Tibial artery (tissue), 4 donors: ENCODE measurements around the gene LRRC8B.
A peak's percentile ranks its signal among the peaks of the same experiment; 100 is the strongest.

ENCODE experiments used
- DNase-seq, 2 donors: peaks; one replicate each; pipeline ENCODE4 v3.0.0-alpha.2; 2019
- H3K27ac ChIP-seq, 2 donors: fragments of 200-600 bp; sonication (generic) in 1 of 2; 1 replicate in 1 of 2; 2 replicates in 1 of 2; pipeline ENCODE4 v1.5.1; 2018 to 2019; ENCODE audit warnings: mild to moderate bottlenecking in 1 of 2
- H3K27me3 ChIP-seq, 2 donors: fragments of 200-600 bp; sonication (generic) in 1 of 2; one replicate each; pipeline versions ENCODE4 v1.5.1 to v1.6.0; 2016 to 2019
- H3K36me3 ChIP-seq, 3 donors: fragments of 200-600 bp; sonication (generic) in 2 of 3; one replicate each; pipeline ENCODE4 v1.5.1; 2016 to 2019; ENCODE audit warnings: mild to moderate bottlenecking in 2 of 3
- H3K4me1 ChIP-seq, 4 donors: fragments of 200-600 bp; sonication (generic) in 2 of 4; 1 replicate in 3 of 4; 2 replicates in 1 of 4; pipeline ENCODE4 v1.5.1; 2016 to 2019
- H3K4me3 ChIP-seq, 2 donors: fragments of 200-600 bp; sonication (generic) in 1 of 2; 1 replicate in 1 of 2; 2 replicates in 1 of 2; pipeline ENCODE4 v1.5.1; 2018 to 2019; ENCODE audit warnings: mild to moderate bottlenecking in 2 of 2
- H3K9me3 ChIP-seq, 3 donors: fragments of 200-600 bp; sonication (generic) in 1 of 3; one replicate each; pipeline ENCODE4 v1.5.1; 2016 to 2019
- intact Hi-C: fragments of 100-400 bp; cut with DNase I; formaldehyde crosslinking; loops from one replicate; pipeline ENCODE4 v1.15.0; 2023; ENCODE audit warnings: low total_unique reads
- TF ChIP-seq, protein P1 (sequence below), 2 experiments: fragments of 200-600 bp in 1 of 2; fragments of 450-650 bp in 1 of 2; IDR thresholded peaks; one replicate each; pipeline ENCODE4 v1.5.1; 2017 to 2019; ENCODE audit warnings: antibody characterized with exemption in 2 of 2, mild to moderate bottlenecking in 1 of 2, moderate library complexity in 1 of 2

Gene LRRC8B

DNA sequence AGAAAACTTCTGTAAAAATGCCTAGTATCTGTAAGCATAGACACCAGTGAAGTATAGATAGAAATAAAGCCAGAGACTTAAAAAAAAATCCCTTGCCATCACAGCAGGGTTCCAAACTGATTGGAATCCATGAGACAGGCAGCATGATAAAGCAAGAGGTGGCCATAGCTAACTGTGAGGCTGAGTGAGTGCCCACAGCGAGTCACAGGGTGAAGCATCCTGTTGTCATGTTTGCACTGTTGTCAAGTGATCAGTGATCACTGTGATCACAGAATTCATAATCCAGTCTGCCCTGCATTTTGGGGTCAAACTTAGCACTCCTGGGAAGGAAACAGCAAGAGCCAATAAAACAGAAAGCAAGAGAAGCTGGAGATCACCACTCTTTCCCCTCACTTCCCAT is 33.3 kb downstream of the LRRC8B start:
- TF ChIP-seq, protein P1, sequence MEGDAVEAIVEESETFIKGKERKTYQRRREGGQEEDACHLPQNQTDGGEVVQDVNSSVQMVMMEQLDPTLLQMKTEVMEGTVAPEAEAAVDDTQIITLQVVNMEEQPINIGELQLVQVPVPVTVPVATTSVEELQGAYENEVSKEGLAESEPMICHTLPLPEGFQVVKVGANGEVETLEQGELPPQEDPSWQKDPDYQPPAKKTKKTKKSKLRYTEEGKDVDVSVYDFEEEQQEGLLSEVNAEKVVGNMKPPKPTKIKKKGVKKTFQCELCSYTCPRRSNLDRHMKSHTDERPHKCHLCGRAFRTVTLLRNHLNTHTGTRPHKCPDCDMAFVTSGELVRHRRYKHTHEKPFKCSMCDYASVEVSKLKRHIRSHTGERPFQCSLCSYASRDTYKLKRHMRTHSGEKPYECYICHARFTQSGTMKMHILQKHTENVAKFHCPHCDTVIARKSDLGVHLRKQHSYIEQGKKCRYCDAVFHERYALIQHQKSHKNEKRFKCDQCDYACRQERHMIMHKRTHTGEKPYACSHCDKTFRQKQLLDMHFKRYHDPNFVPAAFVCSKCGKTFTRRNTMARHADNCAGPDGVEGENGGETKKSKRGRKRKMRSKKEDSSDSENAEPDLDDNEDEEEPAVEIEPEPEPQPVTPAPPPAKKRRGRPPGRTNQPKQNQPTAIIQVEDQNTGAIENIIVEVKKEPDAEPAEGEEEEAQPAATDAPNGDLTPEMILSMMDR (IDR thresholded peaks at IDR 0.05) = no peak
- no peaks in the 10 kb centered on the region for H3K4me1 ChIP-seq
- H3K36me3 ChIP-seq = no peaks in the 10 kb centered on the region
- no peak overlapping the region for H3K27ac ChIP-seq
- no peaks in the 10 kb centered on the region for H3K27me3 ChIP-seq
- no peak overlapping the region for H3K4me3 ChIP-seq
- no peaks in the 10 kb centered on the region for H3K9me3 ChIP-seq
- DNase-seq = no peak
- intact Hi-C loops = no loop called here

DNA sequence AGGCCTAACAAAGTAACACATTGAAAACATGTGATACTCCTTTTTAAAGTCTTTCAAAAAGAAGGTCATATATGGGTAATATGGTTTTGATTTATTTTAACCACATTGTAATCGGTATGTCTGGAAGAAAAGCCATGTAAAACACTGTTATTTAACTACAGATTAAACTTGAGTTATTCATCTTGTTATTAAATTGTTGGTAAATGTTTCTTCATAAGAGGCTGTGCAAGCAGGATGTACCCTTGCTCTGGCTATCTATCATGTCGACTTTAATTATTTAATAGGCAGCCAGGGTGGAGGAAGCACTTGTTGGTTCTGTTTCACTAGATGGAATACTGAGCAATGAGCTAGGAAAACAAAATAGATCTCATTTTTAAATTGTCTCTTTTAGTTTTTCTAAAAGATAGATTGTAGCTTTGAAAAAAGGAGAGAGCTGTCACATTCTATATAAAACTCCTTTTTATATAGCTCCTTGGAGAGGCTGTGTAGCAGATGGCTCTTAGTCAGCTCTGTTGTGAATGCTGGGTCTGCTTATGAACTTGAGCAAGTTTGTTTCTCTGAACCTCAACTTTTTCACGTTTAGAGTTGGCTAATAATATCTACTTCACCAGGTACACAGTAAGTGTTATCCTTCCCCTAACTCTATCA is 39.5 kb downstream of the LRRC8B start:
- H3K9me3 ChIP-seq = no peaks in the 10 kb centered on the region
- H3K27me3 ChIP-seq = no peaks in the 10 kb centered on the region
- no peaks in the 10 kb centered on the region for H3K4me1 ChIP-seq
- TF ChIP-seq, protein P1 (IDR thresholded peaks at IDR 0.05) = no peak
- H3K27ac ChIP-seq = no peak overlapping the region
- intact Hi-C loops = no loop called here
- no peak for DNase-seq
- no peak overlapping the region for H3K4me3 ChIP-seq
- no peaks in the 10 kb centered on the region for H3K36me3 ChIP-seq

DNA sequence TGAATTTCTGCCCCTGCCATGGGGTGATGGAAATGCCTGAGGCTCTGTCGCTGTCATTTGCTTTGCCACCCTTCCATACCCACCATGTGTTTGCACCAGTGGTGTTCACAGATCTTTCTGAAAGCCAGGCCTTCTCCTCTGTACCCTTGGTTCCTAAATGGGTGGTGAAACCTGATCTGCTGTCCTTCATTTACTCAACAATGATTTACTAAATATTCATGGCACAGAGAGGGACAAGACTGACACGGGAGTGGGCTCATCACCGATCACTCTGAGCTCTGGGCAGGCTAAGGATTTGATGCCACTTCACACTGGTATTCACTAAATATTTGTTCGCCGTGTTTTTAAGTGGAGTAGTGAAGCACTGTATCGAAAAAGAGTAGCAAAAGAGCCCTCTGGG is 40.9 kb downstream of the LRRC8B start:
- H3K4me3 ChIP-seq = no peak overlapping the region
- intact Hi-C loops = no loop called here
- H3K36me3 ChIP-seq = no peaks in the 10 kb centered on the region
- no peaks in the 10 kb centered on the region for H3K4me1 ChIP-seq
- TF ChIP-seq, protein P1 (IDR thresholded peaks at IDR 0.05) = no peak
- no peak overlapping the region for H3K27ac ChIP-seq
- DNase-seq = no peak
- no peaks in the 10 kb centered on the region for H3K27me3 ChIP-seq
- no peaks in the 10 kb centered on the region for H3K9me3 ChIP-seq

DNA sequence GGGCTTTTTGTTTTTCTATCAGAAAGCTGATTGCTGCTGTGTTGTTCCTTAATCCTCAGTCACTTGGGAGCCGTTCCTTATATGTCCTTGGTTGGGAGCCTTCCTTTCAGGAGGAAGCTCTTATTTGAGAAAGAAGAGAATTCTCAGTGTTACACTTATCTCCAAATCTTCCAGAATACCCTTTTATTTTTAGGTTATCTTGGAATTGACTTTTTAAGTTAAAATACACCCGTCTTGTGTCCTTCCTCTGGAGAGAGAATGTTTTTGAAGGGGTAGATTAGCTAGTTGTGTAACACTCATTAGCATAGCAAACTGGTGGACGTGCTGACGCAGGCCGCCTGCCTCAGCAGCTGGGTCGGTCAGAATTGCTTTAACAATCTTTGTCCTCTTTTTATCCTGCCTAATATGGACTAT is 42.1 kb downstream of the LRRC8B start:
- H3K9me3 ChIP-seq = no peaks in the 10 kb centered on the region
- H3K4me3 ChIP-seq = no peak overlapping the region
- H3K27me3 ChIP-seq = no peaks in the 10 kb centered on the region
- no peaks in the 10 kb centered on the region for H3K36me3 ChIP-seq
- peak overlapping the region in 1 of 2 donors; percentile 11 for H3K27ac ChIP-seq
- DNase-seq = peak in 1 of 2 donors; percentile 32
- intact Hi-C loops = no loop called here
- TF ChIP-seq, protein P1 (IDR thresholded peaks at IDR 0.05) = no peak
- no peaks in the 10 kb centered on the region for H3K4me1 ChIP-seq

DNA sequence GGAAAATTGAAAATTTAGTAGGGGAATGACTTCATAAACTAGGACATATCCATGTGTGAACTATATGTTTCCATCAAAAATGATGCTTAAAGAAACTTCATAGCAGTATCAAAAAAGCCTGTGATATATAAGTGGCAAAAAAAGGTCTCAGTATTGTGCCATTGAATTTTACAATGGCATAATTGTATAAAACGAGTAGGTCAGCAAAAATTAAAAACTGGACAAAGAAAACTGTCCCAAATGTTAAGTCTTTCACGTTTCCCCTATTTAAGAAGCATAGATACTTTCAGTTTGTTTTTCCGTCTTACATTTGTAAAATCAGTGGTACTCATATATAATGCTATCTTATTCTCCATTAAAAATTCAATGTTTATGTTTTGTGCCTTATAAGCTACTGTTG is 43.2 kb downstream of the LRRC8B start:
- no peak for DNase-seq
- TF ChIP-seq, protein P1 (IDR thresholded peaks at IDR 0.05) = no peak
- Histone ChIP-seq H3K27me3 (no peaks in the 10 kb centered on the region), H3K36me3 (no peaks in the 10 kb centered on the region), H3K4me3 (no peak overlapping the region), H3K9me3 (no peaks in the 10 kb centered on the region), H3K4me1 (no peaks in the 10 kb centered on the region), H3K27ac (no peak overlapping the region)
- intact Hi-C loops = no loop called here

DNA sequence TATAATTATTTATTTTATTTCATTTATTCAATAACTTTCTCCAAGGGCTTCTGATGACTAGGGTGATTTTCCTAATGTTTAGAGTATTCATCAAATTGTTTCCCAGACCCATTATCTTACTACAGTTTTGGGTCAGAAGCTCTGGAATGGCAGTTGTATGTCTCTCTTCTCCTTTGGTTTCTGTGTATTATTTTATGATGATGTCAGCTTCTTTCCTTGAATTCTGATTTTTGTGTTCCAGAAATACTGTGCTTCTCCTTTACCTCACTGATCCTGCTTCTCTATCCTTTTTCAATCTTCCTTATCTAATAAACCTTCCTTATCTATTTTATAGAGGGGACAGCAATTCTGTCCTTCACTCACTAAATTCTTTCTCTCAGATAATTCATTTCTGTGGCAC is 48.8 kb downstream of the LRRC8B start:
- TF ChIP-seq, protein P1 (IDR thresholded peaks at IDR 0.05) = no peak
- DNase-seq = no peak
- H3K36me3 ChIP-seq = no peaks in the 10 kb centered on the region
- H3K4me3 ChIP-seq = no peak overlapping the region
- H3K27me3 ChIP-seq = no peaks in the 10 kb centered on the region
- H3K9me3 ChIP-seq = no peaks in the 10 kb centered on the region
- H3K27ac ChIP-seq = no peak overlapping the region
- no peaks in the 10 kb centered on the region for H3K4me1 ChIP-seq
- intact Hi-C loops = no loop called here
